ENCODE data around the gene ZFP64.

Gene ZFP64

GRCh38 chr20:52152416-52152815 lies 39.2 kb downstream of the ZFP64 start:
- DNase-seq (ENCODE audit: low read depth): no peak
- TF ChIP-seq, protein P1, sequence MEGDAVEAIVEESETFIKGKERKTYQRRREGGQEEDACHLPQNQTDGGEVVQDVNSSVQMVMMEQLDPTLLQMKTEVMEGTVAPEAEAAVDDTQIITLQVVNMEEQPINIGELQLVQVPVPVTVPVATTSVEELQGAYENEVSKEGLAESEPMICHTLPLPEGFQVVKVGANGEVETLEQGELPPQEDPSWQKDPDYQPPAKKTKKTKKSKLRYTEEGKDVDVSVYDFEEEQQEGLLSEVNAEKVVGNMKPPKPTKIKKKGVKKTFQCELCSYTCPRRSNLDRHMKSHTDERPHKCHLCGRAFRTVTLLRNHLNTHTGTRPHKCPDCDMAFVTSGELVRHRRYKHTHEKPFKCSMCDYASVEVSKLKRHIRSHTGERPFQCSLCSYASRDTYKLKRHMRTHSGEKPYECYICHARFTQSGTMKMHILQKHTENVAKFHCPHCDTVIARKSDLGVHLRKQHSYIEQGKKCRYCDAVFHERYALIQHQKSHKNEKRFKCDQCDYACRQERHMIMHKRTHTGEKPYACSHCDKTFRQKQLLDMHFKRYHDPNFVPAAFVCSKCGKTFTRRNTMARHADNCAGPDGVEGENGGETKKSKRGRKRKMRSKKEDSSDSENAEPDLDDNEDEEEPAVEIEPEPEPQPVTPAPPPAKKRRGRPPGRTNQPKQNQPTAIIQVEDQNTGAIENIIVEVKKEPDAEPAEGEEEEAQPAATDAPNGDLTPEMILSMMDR (IDR thresholded peaks at IDR 0.05; ENCODE audit: control insufficient read depth, insufficient read depth, low read depth, low read length, missing control alignments): no peak
- no peak overlapping the region for H3K4me3 ChIP-seq (ENCODE audit: control insufficient read depth, low read depth, low read length)

GRCh38 chr20:52150440-52151258 lies 40.9 kb downstream of the ZFP64 start:
- no peak overlapping the region for H3K4me3 ChIP-seq (ENCODE audit: control insufficient read depth, low read depth, low read length)
- DNase-seq (ENCODE audit: low read depth): peak; percentile 7
- TF ChIP-seq, protein P1 (IDR thresholded peaks at IDR 0.05; ENCODE audit: control insufficient read depth, insufficient read depth, low read depth, low read length, missing control alignments): peak; percentile 75

GRCh38 chr20:52145587-52145986 lies 46.0 kb downstream of the ZFP64 start:
- TF ChIP-seq, protein P1 (IDR thresholded peaks at IDR 0.05; ENCODE audit: control insufficient read depth, insufficient read depth, low read depth, low read length, missing control alignments): no peak
- H3K4me3 ChIP-seq (ENCODE audit: control insufficient read depth, low read depth, low read length): no peak overlapping the region
- no peak for DNase-seq (ENCODE audit: low read depth)

DNA sequence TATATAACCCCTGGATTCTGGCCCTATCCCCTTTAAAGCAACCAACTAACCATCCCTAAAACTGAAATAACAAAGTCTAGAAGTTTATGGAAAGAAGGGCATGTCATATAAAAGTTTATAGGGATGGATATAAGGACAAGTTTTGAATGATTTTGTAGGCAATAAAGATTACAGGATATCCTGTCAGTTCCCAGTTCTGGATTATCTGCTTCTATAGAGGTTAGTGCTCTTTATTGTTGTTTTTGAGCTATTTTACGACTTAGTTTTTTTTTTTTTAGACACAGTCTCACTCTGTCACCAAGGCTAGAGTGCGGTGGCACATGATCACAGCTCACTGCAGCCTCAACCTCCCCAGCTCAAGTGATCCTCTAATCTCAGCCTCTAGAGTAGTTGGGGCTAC lies 48.3 kb downstream of the ZFP64 start:
- TF ChIP-seq, protein P1 (IDR thresholded peaks at IDR 0.05; ENCODE audit: control insufficient read depth, insufficient read depth, low read depth, low read length, missing control alignments): no peak
- no peak for DNase-seq (ENCODE audit: low read depth)
- no peak overlapping the region for H3K4me3 ChIP-seq (ENCODE audit: control insufficient read depth, low read depth, low read length)

GRCh38 chr20:52142757-52143156 lies 48.8 kb downstream of the ZFP64 start:
- no peak overlapping the region for H3K4me3 ChIP-seq (ENCODE audit: control insufficient read depth, low read depth, low read length)
- TF ChIP-seq, protein P1 (IDR thresholded peaks at IDR 0.05; ENCODE audit: control insufficient read depth, insufficient read depth, low read depth, low read length, missing control alignments): no peak
- no peak for DNase-seq (ENCODE audit: low read depth)

DNA sequence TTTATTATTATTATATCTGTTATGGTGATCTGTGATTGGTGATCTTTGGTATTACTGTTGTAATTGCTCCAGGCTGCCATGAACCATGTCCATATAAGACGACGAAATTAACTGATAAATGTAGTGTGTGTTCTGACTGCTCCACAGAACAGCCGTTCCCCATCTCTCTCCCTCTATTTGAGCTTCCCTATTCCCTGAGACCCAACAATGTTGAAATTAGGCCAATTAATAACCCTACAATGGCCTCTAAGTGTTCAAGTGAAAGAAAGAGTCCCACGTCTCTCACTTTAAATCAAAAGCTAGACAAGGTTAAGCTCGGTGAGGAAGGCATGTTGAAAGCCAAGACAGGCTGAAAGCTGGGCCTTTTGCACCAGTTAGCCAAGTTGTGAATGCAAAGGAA lies 51.6 kb downstream of the ZFP64 start:
- TF ChIP-seq, protein P1 (IDR thresholded peaks at IDR 0.05; ENCODE audit: control insufficient read depth, insufficient read depth, low read depth, low read length, missing control alignments): no peak
- no peak for DNase-seq (ENCODE audit: low read depth)
- H3K4me3 ChIP-seq (ENCODE audit: control insufficient read depth, low read depth, low read length): no peak overlapping the region
